ENCODE measurements around the gene HNRNPUL2. TPM values are rescaled to one million over a fixed set of nuclear protein-coding genes. Genes with fewer than 3 reads are reported as not detected.
A peak's percentile ranks its signal among the peaks of the same experiment; 100 is the strongest.

Gene HNRNPUL2
- total and polyA plus RNA-seq, 9 of the 15 experiments (the other 6 are each of a cell fraction or from before 2014, with no cell fraction given), result 0.89 to 44.3 (median 15.2) TPM

DNA sequence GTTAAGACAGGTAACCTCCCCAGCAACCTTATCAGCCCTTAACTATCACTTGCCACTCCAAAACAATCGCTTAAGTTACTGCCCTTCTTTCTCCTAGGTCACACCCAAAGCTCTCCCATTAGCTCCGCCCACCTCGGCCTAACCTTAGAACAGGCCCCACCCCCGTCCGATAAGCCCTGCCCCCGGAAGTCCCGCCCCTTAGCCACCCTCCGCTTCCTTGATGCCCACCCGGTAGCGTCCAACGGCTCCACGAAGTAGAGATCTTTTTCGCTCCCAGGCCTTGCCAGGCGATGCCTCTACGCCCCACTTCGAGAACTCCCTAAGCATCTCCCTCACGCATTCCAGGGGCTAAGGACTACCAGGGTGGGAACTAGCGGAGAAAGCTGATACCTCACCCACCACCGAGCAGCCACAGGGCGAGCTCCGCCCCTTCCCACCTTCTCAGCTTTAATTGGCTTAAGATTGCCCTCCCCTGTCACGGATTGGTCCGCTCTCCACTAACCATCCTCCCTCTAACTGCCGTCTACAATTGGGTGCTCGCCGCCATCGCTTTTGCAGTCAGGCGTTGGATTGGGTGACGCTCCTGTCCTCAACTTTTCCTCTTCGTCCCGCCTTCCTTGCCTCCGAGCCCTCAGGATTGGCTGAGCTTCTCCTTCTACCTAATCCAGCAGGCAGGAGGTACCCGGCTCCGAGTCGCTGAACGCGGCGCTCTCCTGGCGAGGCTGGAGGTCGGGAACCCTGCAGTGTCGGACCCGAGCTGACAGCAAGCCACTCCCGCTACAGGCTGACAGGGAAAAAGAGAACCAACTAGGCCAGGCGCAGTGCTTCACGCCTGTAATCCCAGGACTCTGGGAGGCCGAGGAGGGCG, 26.7 kb upstream of the HNRNPUL2 start, which contains the start of gene ZBTB3 (continued):
- TF ChIP-seq ZNF518B (CRISPR knock-in tag; IDR thresholded peaks at IDR 0.05) (no peak), MIER1 (IDR thresholded peaks at IDR 0.05; ENCODE audit: low read depth) (no peak), PYGO2 (tag; IDR thresholded peaks at IDR 0.05) (no peak), CBFA2T2 (conservative IDR thresholded peaks at IDR 0.05) (no peak), SMARCE1 (IDR thresholded peaks at IDR 0.05) (peak; percentile 50; the same call in 1 of the 2 replicates), CEBPB (tag; IDR thresholded peaks at IDR 0.05) (no peak), ZNF586 (CRISPR knock-in tag; conservative IDR thresholded peaks at IDR 0.05) (no peak), ILF3 (IDR thresholded peaks at IDR 0.05; ENCODE audit: borderline replicate concordance) (no peak), NBN (IDR thresholded peaks at IDR 0.05; ENCODE audit: low read depth) (peak; percentile 32; the same call in 1 of the 2 replicates)
- TF ChIP-seq, protein P1, sequence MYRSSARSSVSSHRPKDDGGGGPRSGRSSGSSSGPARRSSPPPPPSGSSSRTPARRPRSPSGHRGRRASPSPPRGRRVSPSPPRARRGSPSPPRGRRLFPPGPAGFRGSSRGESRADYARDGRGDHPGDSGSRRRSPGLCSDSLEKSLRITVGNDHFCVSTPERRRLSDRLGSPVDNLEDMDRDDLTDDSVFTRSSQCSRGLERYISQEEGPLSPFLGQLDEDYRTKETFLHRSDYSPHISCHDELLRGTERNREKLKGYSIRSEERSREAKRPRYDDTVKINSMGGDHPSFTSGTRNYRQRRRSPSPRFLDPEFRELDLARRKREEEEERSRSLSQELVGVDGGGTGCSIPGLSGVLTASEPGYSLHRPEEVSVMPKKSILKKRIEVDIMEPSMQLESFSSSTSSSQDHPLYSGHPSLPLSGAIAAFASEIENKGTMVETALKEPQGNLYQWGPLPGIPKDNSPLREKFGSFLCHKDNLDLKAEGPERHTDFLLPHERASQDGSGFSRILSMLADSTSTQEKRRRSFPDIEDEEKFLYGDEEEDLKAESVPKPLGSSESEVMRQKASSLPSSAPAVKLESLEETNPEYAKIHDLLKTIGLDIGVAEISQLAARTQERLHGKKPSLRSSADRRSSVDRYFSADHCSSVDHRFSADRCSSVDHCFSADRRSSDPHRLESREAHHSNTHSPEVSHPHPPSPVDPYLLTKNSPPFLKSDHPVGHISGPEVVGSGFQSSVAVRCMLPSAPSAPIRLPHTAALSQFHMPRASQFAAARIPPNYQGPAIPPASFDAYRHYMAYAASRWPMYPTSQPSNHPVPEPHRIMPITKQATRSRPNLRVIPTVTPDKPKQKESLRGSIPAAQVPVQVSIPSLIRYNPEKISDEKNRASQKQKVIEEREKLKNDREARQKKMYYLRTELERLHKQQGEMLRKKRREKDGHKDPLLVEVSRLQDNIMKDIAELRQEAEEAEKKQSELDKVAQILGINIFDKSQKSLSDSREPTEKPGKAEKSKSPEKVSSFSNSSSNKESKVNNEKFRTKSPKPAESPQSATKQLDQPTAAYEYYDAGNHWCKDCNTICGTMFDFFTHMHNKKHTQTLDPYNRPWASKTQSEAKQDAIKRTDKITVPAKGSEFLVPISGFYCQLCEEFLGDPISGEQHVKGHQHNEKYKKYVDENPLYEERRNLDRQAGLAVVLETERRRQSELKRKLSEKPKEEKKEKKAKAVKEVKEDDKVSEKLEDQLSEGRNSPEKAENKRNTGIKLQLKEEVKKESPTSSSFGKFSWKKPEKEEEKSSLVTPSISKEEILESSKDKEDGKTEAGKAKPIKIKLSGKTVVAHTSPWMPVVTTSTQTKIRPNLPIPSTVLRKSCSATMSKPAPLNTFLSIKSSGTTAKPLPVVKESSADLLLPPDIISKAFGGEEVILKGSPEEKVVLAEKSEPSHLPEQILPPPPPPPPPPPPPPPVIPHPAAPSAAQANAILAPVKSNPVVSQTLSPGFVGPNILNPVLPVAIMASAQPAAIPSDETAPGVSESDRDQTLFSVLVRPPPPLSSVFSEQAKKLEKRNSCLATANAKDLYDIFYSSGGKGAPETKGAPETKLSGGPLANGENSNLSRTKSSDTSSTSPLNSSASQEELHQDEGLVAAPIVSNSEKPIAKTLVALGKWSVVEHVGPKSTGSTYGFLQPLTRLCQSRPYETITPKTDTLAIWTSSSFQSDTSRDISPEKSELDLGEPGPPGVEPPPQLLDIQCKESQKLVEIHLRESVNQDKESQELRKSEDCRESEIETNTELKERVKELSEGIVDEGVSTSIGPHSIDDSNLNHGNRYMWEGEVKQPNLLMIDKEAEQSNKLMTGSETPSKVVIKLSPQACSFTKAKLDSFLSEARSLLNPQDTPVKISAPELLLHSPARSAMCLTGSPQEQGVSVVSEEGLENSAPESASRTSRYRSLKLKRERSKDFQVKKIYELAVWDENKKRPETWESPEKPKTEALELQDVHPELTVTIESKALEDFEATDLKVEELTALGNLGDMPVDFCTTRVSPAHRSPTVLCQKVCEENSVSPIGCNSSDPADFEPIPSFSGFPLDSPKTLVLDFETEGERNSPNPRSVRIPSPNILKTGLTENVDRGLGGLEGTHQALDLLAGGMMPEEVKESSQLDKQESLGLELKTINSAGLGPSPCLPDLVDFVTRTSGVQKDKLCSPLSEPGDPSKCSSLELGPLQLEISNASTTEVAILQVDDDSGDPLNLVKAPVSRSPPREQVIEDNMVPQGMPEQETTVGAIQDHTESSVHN (IDR thresholded peaks at IDR 0.05; ENCODE audit: borderline replicate concordance in 1 of 2, low read depth in 1 of 2), result no peak
